SKM-1 (cell line): ENCODE data around the gene ARPC1A.
"Not testable (repeated sequence)": the region's sequence is repeated elsewhere in the genome, so short reads cannot be mapped to it uniquely, and the experiment has no call there.

Source experiments
- DNase-seq: peaks from one replicate; lab custom pipeline; 2025; ENCODE audit not compliant: unreplicated experiment; lab: John Stamatoyannopoulos, UW

ARPC1A gene

GRCh38 chr7:99320371-99320770 lies 5.3 kb upstream of the ARPC1A start:
- no peak for DNase-seq

GRCh38 chr7:99322659-99323058 lies 3.0 kb upstream of the ARPC1A start:
- not testable (repeated sequence) for DNase-seq

GRCh38 chr7:99324559-99324958 lies 1.1 kb upstream of the ARPC1A start:
- no peak for DNase-seq

- no peak for DNase-seq
Observed at GRCh38 chr7:99325001-99325493, 651 bp upstream of the ARPC1A start.

- no peak for DNase-seq
Observed at GRCh38 chr7:99326408-99326782, 697 bp downstream of the ARPC1A start.

- DNase-seq = peak; percentile 84
Observed at GRCh38 chr7:99330314-99330961, 4.7 kb downstream of the ARPC1A start.

GRCh38 chr7:99331002-99331401 lies 5.3 kb downstream of the ARPC1A start:
- DNase-seq = no peak

GRCh38 chr7:99339595-99339994 lies 13.9 kb downstream of the ARPC1A start:
- no peak for DNase-seq

- no peak for DNase-seq
Observed at GRCh38 chr7:99340659-99341058, 15.0 kb downstream of the ARPC1A start.

GRCh38 chr7:99344061-99344647 lies 18.5 kb downstream of the ARPC1A start:
- no peak for DNase-seq

GRCh38 chr7:99350641-99351040 lies 24.9 kb downstream of the ARPC1A start:
- DNase-seq = not testable (repeated sequence)

- DNase-seq = no peak
Observed at GRCh38 chr7:99352247-99352646, 26.5 kb downstream of the ARPC1A start.

- DNase-seq = no peak
Observed at GRCh38 chr7:99355098-99355497, 29.4 kb downstream of the ARPC1A start.

GRCh38 chr7:99357701-99358490 lies 32.2 kb downstream of the ARPC1A start:
- no peak for DNase-seq

- DNase-seq = not testable (repeated sequence)
Observed at GRCh38 chr7:99358521-99358920, 32.8 kb downstream of the ARPC1A start.

- DNase-seq = no peak
Observed at GRCh38 chr7:99359465-99360154, 33.9 kb downstream of the ARPC1A start.

- DNase-seq = no peak
Observed at GRCh38 chr7:99362801-99363200, 37.1 kb downstream of the ARPC1A start.

- no peak for DNase-seq
Observed at GRCh38 chr7:99363286-99363685, 37.6 kb downstream of the ARPC1A start.

GRCh38 chr7:99365318-99366141 lies 39.8 kb downstream of the ARPC1A start:
- no peak for DNase-seq

GRCh38 chr7:99366646-99367045 lies 40.9 kb downstream of the ARPC1A start:
- no peak for DNase-seq
